ENCODE results near the gene DNASE1.

DNA sequence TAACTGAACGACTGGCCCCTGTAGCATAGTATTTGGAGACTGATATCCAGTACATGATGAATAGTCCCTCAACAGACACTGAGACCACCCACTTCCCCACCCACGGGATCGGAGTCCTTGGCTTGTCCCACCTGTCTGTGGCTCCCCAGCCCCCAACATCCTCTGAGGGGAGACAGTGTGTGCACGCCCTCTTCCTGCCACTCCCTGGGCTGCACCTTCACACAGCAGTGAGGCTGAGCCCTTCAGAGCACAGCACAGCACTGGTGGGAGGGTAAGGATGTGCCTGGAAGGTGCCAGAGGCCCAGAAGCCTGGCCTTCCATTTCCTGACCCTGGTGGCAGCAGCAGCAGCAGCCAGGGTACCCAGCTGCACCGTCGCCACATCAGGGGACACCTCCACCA, 11.0 kb downstream of the DNASE1 start:
- TF ChIP-seq POLR2AphosphoS5 (IDR thresholded peaks at IDR 0.05; ENCODE audit: low read depth, low read length), result no peak
- TF ChIP-seq SIN3A (IDR thresholded peaks at IDR 0.05; ENCODE audit: borderline replicate concordance, insufficient read depth, low read length), result no peak
- TF ChIP-seq REST (IDR thresholded peaks at IDR 0.05; ENCODE audit: insufficient read depth in 1 of 2, low read depth in 2 of 2, low read length in 2 of 2), result no peak
- no peak for TF ChIP-seq TAF1 (IDR thresholded peaks at IDR 0.05; ENCODE audit: borderline replicate concordance, insufficient read depth, low read length)
- TF ChIP-seq FOXP2 (optimal IDR thresholded peaks at IDR 0.05; ENCODE audit: borderline replicate concordance, extremely low read depth, extremely low read length, insufficient read depth), result no peak
